CMK (cell line): ENCODE data around the gene SLC4A2.

ENCODE experiments used
- DNase-seq: peaks from one replicate; pipeline ENCODE4 v3.0.0-alpha.2; 2010; ENCODE audit warnings: low read depth

SLC4A2 gene

GRCh38 chr7:151045967-151046366, 13.4 kb upstream of the SLC4A2 start:
- DNase-seq: no peak

DNA sequence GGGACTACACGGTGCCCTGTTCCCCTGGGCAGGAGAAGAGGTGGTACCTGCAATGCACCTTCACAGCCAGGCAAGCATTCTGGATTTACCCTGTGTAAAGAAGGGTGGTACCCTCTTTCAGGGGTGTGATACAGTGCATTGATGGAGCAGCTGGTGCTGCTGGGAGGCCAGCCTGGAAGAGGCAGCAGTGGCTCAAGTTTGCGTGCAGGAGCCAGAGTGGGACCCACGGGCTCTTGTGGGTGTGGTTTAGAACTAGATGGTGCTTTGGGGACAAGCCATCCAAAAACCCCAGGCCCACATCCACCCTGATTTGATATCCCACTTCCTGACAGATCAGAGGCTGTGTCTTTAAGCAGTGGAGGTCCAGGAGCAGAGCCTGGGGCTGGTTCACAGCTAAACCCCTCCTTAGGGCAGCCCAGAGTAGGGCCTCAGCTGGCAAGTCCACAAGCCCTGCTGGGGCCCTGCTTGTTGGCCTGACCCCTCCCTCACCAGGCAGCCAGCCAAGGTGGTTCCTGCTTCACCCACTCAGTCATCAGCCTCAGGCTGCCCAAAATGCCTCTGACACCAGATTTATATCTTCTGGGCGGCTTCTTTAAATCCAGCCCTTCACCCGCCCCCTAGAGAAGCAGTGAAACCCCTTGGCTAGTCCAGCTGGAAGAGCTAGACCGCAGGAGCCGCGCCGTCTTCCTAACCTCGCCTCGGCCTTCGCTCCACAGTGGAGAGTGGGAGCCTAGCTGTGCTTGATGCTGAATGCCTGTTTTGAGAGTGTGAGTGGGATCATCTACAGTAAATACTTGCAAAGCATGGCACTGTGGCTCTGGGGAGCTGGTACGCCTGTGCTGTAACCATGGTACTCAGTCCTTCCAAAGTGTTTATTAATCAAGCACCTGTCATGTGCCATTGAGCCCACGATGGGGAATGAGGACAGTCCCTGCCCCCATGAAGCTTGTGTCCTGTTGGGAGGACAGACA, 12.5 kb upstream of the SLC4A2 start:
- DNase-seq: no peak

DNA sequence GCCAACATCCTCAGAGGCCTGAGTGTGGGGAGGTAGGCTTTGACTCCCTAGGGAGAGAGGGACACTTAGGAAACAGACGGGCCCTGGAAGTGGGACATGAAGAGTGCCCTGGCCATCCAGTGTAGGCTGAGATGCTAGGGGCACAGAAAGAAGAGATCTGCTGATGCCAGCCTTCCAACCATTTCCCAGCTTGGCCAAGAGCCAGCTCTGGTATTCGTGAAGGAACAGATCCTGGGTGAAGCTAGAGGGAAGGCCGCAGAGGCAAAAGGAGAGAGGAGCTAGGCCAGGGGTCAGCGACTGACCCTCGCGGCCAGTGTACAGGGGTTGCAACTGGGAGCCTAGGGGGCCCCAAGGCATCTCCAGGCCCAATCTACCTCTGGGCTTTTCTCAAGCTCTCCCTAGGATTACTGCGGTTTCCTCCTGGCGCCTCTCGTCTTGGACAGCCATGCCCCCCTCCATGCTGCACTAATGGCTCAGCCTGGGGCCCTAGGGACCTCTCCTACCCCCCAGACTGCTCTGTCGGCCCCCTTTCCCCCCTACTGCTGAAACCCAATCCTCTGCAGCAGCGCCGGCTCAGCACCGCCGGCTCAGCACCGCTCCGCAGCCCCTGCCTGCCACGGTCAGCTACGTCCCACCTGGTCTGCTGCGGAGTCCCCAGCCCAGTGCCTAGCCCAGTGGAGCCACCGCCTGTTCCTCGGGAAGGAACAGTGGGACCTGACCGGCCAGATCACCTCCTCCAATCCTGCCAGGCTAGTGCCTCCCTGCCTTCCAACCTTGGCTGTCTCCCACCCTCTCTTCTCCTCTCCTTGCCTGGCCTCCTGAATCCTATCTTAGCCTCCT, 11.2 kb upstream of the SLC4A2 start, which contains the start of gene ASIC3:
ASIC3 (plus strand) TSS at position 556 of the 840 bp plus-strand sequence. CDS start 355 bp downstream, outside the sequence.
- DNase-seq: no peak

DNA sequence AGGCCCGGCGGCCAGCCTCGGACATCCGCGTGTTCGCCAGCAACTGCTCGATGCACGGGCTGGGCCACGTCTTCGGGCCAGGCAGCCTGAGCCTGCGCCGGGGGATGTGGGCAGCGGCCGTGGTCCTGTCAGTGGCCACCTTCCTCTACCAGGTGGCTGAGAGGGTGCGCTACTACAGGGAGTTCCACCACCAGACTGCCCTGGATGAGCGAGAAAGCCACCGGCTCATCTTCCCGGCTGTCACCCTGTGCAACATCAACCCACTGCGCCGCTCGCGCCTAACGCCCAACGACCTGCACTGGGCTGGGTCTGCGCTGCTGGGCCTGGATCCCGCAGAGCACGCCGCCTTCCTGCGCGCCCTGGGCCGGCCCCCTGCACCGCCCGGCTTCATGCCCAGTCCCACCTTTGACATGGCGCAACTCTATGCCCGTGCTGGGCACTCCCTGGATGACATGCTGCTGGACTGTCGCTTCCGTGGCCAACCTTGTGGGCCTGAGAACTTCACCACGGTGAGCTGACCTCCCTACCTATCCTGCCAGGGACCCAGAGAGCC, 10.4 kb upstream of the SLC4A2 start:
- no peak for DNase-seq

DNA sequence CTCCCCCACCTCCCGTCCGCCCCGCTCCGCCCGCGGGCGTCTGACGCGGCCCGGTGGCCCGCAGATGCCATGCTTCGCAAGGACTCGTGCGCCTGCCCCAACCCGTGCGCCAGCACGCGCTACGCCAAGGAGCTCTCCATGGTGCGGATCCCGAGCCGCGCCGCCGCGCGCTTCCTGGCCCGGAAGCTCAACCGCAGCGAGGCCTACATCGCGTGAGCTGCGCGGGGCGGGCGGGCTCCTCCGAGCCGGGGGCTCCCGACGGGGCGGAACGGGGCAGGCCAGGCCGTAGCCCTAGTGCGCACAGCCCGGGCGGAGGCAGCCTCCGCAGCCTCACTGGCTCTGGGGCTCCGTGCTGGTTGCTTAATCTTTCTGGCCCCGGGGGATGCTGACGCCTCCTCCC, 8.3 kb upstream of the SLC4A2 start:
- DNase-seq: no peak

DNA sequence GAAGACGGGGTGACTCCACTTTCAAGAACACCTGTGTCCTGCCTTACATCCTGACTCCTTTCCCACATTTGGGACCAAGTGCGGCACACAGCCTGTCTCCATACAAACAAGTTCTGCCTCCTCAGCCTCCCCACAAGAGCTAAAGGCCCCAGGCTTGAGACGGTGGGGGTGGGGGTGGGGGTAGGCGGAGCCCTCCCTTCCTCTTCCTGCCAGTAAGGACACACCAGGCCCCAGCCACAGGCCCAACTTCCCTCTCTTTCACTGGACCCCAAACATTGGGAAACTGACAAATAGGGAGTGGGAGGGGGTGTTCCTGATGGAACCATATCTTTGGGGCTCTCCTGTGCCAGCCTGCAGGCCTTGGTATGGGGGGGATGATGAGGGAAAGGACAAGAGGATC, 6.3 kb upstream of the SLC4A2 start:
- DNase-seq: no peak

DNA sequence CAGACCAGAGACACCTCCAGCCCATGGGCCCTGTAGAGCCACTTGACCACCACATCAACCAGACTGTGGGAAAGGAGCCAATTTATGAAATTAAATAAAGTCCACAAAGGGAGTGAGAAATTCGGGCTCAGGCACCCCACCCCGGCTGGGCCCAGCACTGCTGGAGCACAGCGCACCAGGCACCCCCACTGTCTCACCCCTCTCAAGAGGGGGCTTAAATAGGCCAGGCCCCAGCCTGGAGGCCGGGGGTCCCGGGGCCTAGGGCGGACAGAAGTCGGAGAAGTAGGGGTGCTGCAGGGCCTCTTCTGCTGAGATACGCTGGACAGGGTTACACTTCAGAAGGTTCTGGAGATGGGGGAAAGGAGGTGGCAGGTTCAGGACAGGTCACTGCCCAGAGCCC, 5.6 kb upstream of the SLC4A2 start:
- no peak for DNase-seq

- no peak for DNase-seq
These were observed 3.1 kb upstream of the SLC4A2 start for GRCh38 chr7:151056283-151056665.

GRCh38 chr7:151056666-151057505, 2.5 kb upstream of the SLC4A2 start:
- DNase-seq: no peak

DNA sequence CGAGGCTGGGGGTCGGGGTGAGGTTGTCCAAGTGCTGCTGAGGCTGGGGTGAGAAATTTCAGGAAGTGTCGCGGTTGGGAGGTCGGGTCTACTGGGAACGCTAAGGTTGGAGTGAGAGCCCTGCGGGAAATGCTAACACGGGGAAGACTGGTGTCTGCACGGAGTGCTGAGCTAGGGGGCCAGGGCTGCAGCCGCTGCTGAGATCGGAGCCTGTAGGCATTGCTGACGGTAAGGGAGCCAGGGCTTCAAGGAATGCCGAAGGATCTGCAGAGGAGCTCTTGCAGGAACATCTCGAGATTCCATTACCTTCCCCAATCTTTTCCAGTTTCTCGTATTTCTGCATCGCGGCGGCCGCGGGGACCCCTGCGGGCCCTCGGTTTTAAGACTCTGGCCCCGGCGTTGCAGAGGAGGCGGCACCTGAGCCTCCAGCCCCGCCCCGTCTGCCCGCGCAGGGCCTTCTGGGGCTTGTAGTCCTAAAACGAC, 1.8 kb upstream of the SLC4A2 start, which contains the start of gene CDK5:
CDK5 (minus strand) TSS at position 392 of the 483 bp plus-strand sequence; CDS start at position 343, 49 bp downstream.
- no peak for DNase-seq

- peak; percentile 98 for DNase-seq
These were observed 1.2 kb upstream of the SLC4A2 start for GRCh38 chr7:151057989-151058780.

GRCh38 chr7:151058781-151059366, 515 bp upstream of the SLC4A2 start:
- DNase-seq: no peak

- DNase-seq: no peak
These were observed 675 bp downstream of the SLC4A2 start for GRCh38 chr7:151060113-151060415.

- DNase-seq: no peak
These were observed 1.2 kb downstream of the SLC4A2 start for GRCh38 chr7:151060416-151061212.

GRCh38 chr7:151061213-151062110, 2.1 kb downstream of the SLC4A2 start:
- no peak for DNase-seq

DNA sequence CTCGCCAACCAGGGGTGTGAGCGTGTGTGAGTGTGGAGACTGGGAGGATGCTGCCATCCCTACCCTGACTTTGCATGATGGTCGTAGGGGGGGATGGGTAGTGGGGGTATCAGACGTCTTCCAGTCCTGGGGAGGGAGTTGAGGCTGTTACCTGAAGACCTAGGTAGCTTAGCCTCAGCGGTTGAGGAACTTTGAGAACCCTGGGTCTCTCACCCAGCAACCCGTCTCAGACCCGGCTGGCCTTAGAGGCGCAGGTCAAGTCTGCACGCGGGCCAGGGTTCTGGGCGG, 2.7 kb downstream of the SLC4A2 start:
- DNase-seq: no peak

DNA sequence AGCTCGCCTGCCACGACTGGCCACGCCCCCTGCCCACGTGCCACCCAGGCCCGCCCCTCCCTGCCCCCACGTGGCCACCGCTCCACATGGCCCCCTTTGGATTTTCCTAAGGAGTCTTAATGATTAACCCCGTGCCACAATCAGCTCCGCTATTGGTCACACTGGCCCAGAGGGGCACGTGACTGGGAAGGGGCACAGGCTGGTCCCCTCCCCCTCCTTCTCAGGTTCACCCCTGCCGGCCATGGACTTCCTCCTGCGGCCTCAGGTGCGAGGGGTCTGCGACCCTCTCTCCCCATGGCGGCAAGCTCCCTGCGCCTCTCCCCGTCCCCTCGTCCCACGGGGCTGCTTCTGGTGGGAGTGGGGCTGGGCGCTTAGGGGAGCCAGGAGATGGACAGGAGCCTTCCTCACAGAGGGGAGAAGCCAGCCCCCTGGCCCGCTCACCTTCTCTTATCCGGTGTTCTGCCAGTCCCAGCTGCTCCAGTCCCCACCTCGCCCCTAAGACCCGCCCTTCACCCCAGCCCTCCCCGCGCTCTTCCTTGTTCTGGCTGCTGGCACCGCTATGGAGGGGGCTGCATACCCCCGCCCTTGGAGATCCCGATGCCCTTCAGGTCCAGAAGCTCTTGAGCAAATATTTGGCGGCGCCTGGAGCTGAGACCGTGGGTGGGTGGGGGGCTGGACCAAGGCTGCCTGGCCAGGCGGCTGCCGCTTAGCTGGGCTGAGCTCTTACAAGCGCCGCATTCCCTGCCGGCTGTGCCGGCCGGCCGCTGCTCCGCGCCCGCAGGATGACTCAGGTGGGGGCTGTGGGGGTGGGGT, 3.2 kb downstream of the SLC4A2 start:
- DNase-seq: no peak

DNA sequence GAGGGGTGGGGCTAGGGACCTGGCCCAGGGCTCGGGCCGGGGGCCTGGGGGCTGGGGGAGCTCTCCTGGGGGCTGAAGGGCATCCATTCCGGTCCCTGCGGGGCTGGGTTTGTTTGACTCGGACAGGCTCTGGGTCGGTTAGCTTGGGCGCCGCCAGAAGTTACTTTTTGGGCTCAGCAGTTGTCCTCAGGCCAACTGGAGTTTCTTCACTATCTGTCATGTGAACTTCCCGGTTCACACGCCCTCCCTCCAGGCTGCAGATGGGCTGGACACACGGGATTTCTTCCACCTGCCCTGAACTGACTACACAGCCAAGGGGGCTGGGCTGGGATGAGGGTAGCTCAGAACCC, 3.8 kb downstream of the SLC4A2 start:
- no peak for DNase-seq
